Measurements from ENCODE around the gene SOX5. TPM values are rescaled to one million over a fixed set of nuclear protein-coding genes. Genes with fewer than 3 reads are reported as not detected.

SOX5 gene
- total RNA-seq, 6 experiments from 2014 or later, result 14.8 to 34.3 (median 31.1) TPM

GRCh38 chr12:23942841-23943240 is 6.6 kb downstream of the SOX5 start:
- WGBS (ENCODE audit: insufficient coverage, low coverage, low lambda C conversion rate, missing lambda C conversion rate), result 32% methylated on average over 4 of the region's 4 CpGs
- ATAC-seq, result peak in 3 of 4 donors; percentile 19 to 41 (median 21)
- peaks cover 0 to 32% (median 4%) of the 10 kb centered on the region in 4 donors for H3K4me1 ChIP-seq

GRCh38 chr12:23941780-23942179 is 7.7 kb downstream of the SOX5 start:
- WGBS (ENCODE audit: insufficient coverage, low coverage, low lambda C conversion rate, missing lambda C conversion rate), result 13% methylated on average over 1 of the region's 1 CpG
- peak overlapping the region in 2 of 3 donors; percentile 65 to 69 for H3K27ac ChIP-seq
- ATAC-seq (peak; percentile 70 to 81 (median 76)), DNase-seq (no peak)
- intact Hi-C loops (cut with DNase I), result no loop called here
- no peaks in the 10 kb centered on the region for H3K27me3 ChIP-seq
- no peaks in the 10 kb centered on the region for H3K9me3 ChIP-seq
- H3K4me1 ChIP-seq, result peaks cover 0 to 27% (median 4%) of the 10 kb centered on the region in 4 donors
- H3K36me3 ChIP-seq, result no peaks in the 10 kb centered on the region
- peak overlapping the region in 2 of 3 donors; percentile 3 to 24 for H3K4me3 ChIP-seq
- TF ChIP-seq CTCF (IDR thresholded peaks at IDR 0.05) (no peak), POLR2A (IDR thresholded peaks at IDR 0.05) (no peak)

More at GRCh38 chr12:23942841-23943240, 6.6 kb downstream of the SOX5 start:
- peak overlapping the region in 2 of 3 donors; percentile 3 to 24 for H3K4me3 ChIP-seq
- DNase-seq, result no peak
- peak overlapping the region in 2 of 3 donors; percentile 65 to 69 for H3K27ac ChIP-seq
- intact Hi-C loops (cut with DNase I), result no loop called here
- no peaks in the 10 kb centered on the region for H3K36me3 ChIP-seq
- no peaks in the 10 kb centered on the region for H3K9me3 ChIP-seq
- H3K27me3 ChIP-seq, result no peaks in the 10 kb centered on the region
- TF ChIP-seq POLR2A (IDR thresholded peaks at IDR 0.05) (no peak), CTCF (IDR thresholded peaks at IDR 0.05) (no peak)

GRCh38 chr12:23938422-23938821 is 11.0 kb downstream of the SOX5 start:
- intact Hi-C loops (cut with DNase I), result no loop called here
- Histone ChIP-seq H3K4me1 (peaks cover 0 to 10% (median 0%) of the 10 kb centered on the region in 4 donors), H3K4me3 (no peak overlapping the region), H3K36me3 (no peaks in the 10 kb centered on the region), H3K27me3 (no peaks in the 10 kb centered on the region), H3K27ac (no peak overlapping the region), H3K9me3 (no peaks in the 10 kb centered on the region)
- DNase-seq, result no peak
- no peak for ATAC-seq
- TF ChIP-seq POLR2A (IDR thresholded peaks at IDR 0.05), result no peak
- TF ChIP-seq CTCF (IDR thresholded peaks at IDR 0.05), result no peak
- WGBS (ENCODE audit: insufficient coverage, low coverage, low lambda C conversion rate, missing lambda C conversion rate), result 80% methylated on average over 3 of the region's 3 CpGs

GRCh38 chr12:23931176-23931575 is 18.3 kb downstream of the SOX5 start:
- 75% methylated on average over 2 of the region's 2 CpGs for WGBS (ENCODE audit: insufficient coverage, low coverage, low lambda C conversion rate, missing lambda C conversion rate)
- no peak for DNase-seq
- intact Hi-C loops (cut with DNase I), result no loop called here
- TF ChIP-seq CTCF (IDR thresholded peaks at IDR 0.05), result no peak
- Histone ChIP-seq H3K4me1 (no peaks in the 10 kb centered on the region), H3K27ac (no peak overlapping the region), H3K9me3 (no peaks in the 10 kb centered on the region), H3K27me3 (no peaks in the 10 kb centered on the region), H3K4me3 (no peak overlapping the region), H3K36me3 (no peaks in the 10 kb centered on the region)
- ATAC-seq, result no peak

- no peaks in the 10 kb centered on the region for H3K4me1 ChIP-seq
- H3K27me3 ChIP-seq, result no peaks in the 10 kb centered on the region
- ATAC-seq, result no peak
- intact Hi-C loops (cut with DNase I), result no loop called here
- H3K9me3 ChIP-seq, result no peaks in the 10 kb centered on the region
- TF ChIP-seq POLR2A (IDR thresholded peaks at IDR 0.05) (no peak), CTCF (IDR thresholded peaks at IDR 0.05) (no peak)
- no peak overlapping the region for H3K4me3 ChIP-seq
- no peak for DNase-seq
- 82% methylated on average over 2 of the region's 2 CpGs for WGBS (ENCODE audit: insufficient coverage, low coverage, low lambda C conversion rate, missing lambda C conversion rate)
- H3K36me3 ChIP-seq, result no peaks in the 10 kb centered on the region
- H3K27ac ChIP-seq, result no peak overlapping the region
These were observed 18.9 kb downstream of the SOX5 start for GRCh38 chr12:23930599-23930998.

Data from right lobe of liver (tissue), 6 donors.